Gastrocnemius medialis (tissue), 4 donors: ENCODE measurements around the gene TMTC2. TPM values are rescaled to one million over a fixed set of nuclear protein-coding genes. Genes with fewer than 3 reads are reported as not detected.
"Not testable (repeated sequence)": the region's sequence is repeated elsewhere in the genome, so short reads cannot be mapped to it uniquely, and the experiment has no call there.

Source experiments
- ATAC-seq, 2 donors: fragments of 150-250 bp; one replicate each; pipeline ENCODE4 v1.9.1; 2016
- DNase-seq, 2 donors: peaks; one replicate each; pipeline ENCODE4 v3.0.0-alpha.2; 2019
- H3K27ac ChIP-seq, 4 donors: fragments of 200-600 bp; sonication (generic); 1 replicate in 1 of 4; 2 replicates in 3 of 4; pipeline ENCODE4 v1.5.1; 2016 to 2018; ENCODE audit warnings: mild to moderate bottlenecking in 2 of 4, moderate library complexity in 1 of 4
- H3K27me3 ChIP-seq, 3 donors: fragments of 200-600 bp; sonication (generic) in 2 of 3; 1 replicate in 1 of 3; 2 replicates in 2 of 3; pipeline versions ENCODE4 v1.5.1 to v1.6.0; 2016 to 2019; ENCODE audit warnings: mild to moderate bottlenecking in 1 of 3, moderate library complexity in 1 of 3
- H3K36me3 ChIP-seq, 2 donors: fragments of 200-600 bp; sonication (generic) in 1 of 2; one replicate each; pipeline ENCODE4 v1.5.1; 2017 to 2018
- H3K4me1 ChIP-seq, 2 donors: fragments of 200-600 bp; sonication (generic) in 1 of 2; one replicate each; pipeline ENCODE4 v1.5.1; 2016 to 2017; ENCODE audit warnings: mild to moderate bottlenecking in 2 of 2
- H3K4me3 ChIP-seq, 4 donors: fragments of 200-600 bp; sonication (generic) in 3 of 4; 1 replicate in 1 of 4; 2 replicates in 3 of 4; pipeline ENCODE4 v1.5.1; 2016 to 2019; ENCODE audit warnings: mild to moderate bottlenecking in 2 of 4
- H3K9me3 ChIP-seq, 3 donors: fragments of 200-600 bp; sonication (generic) in 2 of 3; 1 replicate in 1 of 3; 2 replicates in 2 of 3; pipeline ENCODE4 v1.5.1; 2016 to 2019
- CTCF ChIP-seq, 5 experiments: fragments of 450-650 bp in 3 of 5; fragments of 200-600 bp in 2 of 5; sonication (generic) in 2 of 5; IDR thresholded peaks in 4 of 5; conservative IDR thresholded peaks in 1 of 5; 1 replicate in 4 of 5; 2 replicates in 1 of 5; pipeline ENCODE4 v1.5.1; 2016 to 2019; ENCODE audit warnings: antibody characterized with exemption in 5 of 5, mild to moderate bottlenecking in 3 of 5, moderate library complexity in 3 of 5
- POLR2A ChIP-seq, 2 donors: fragments of 450-650 bp; IDR thresholded peaks; one replicate each; pipeline ENCODE4 v1.6.1; 2017; ENCODE audit warnings: antibody characterized with exemption in 2 of 2, mild to moderate bottlenecking in 2 of 2, moderate library complexity in 2 of 2
- in situ Hi-C, 4 donors: fragments of 200-750 bp; cut with MboI; loops; one replicate each; pipeline versions ENCODE4 v1.15.0 to v1.8.0; 2017; ENCODE audit warnings: low sequenced_read_pairs in 4 of 4
- intact Hi-C: fragments of 100-400 bp; cut with DNase I; formaldehyde crosslinking; loops from one replicate; pipeline ENCODE4 v1.15.1; 2023; ENCODE audit warnings: low total_unique reads
- total RNA-seq, 4 donors: library from RNA; depleted of rRNA; stranded (reverse); fragments of >200 nt; gene quantifications; one replicate each; pipeline versions ENCODE4 v1.1.0 to v1.2.3, GENCODE V29; 2016

The TMTC2 gene
- total RNA-seq, 4 donors from 2014 or later, result 1.6 to 2.5 (median 1.9) TPM

DNA sequence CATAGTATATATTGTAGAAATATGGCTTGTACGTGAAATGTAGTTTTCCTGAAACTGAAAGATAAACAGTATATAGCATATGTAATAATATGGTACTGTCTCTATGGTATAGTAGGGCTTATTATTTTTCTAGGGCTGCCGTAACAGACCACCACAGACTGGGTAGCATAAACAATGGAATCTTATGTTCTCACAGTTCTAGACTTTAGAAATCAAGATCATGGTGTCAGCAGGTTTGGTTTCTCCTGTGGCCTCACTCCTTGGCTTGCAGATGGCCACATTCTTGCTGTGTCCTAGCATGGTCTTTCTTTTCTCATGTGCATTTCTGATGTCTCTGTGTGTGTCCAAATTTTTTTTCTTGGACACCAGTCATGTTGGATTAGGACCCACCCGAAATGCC lies 155.8 kb downstream of the TMTC2 start:
- intact Hi-C loops, result no loop called here
- H3K4me3 ChIP-seq, result no peak overlapping the region
- ATAC-seq (no peak), DNase-seq (no peak)
- H3K4me1 ChIP-seq, result no peaks in the 10 kb centered on the region
- H3K36me3 ChIP-seq, result no peaks in the 10 kb centered on the region
- no peaks in the 10 kb centered on the region for H3K27me3 ChIP-seq
- no peak overlapping the region for H3K27ac ChIP-seq
- H3K9me3 ChIP-seq, result no peaks in the 10 kb centered on the region
- TF ChIP-seq POLR2A (IDR thresholded peaks at IDR 0.05), result no peak
- no peak for TF ChIP-seq CTCF (IDR thresholded peaks at IDR 0.05 in 4 of 5, conservative IDR thresholded peaks at IDR 0.05 in 1 of 5)
- in situ Hi-C loops, result no loop called here

- intact Hi-C loops, ATAC-seq: not testable (repeated sequence)
Measured at GRCh38 chr12:82845076-82845475, 158.4 kb downstream of the TMTC2 start.

DNA sequence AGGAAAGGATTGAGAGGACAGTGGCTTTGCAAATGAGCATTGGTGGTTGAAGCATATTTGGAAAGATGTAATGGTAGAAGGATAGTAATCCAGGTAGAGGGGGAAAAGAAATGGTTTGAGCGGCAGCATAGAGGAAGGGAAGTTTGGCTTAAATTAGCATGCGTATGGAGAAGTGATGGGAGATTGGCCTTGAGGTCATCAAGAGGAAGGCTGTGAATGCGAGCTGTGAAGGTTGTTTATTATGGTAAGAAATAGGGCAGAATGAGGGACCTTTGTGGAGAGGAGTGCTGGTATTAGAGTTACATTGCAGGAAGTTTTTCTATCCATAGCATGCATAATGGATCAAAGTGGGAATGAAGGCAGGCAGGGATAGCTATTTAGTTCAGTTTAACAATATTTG lies 162.1 kb downstream of the TMTC2 start:
- no peak overlapping the region for H3K4me3 ChIP-seq
- H3K4me1 ChIP-seq, result no peaks in the 10 kb centered on the region
- H3K27ac ChIP-seq, result no peak overlapping the region
- no peaks in the 10 kb centered on the region for H3K36me3 ChIP-seq
- no peak for TF ChIP-seq POLR2A (IDR thresholded peaks at IDR 0.05)
- TF ChIP-seq CTCF (IDR thresholded peaks at IDR 0.05 in 4 of 5, conservative IDR thresholded peaks at IDR 0.05 in 1 of 5), result no peak
- in situ Hi-C loops, result no loop called here
- intact Hi-C loops, result no loop called here
- H3K27me3 ChIP-seq, result no peaks in the 10 kb centered on the region
- ATAC-seq, result no peak
- DNase-seq, result no peak
- H3K9me3 ChIP-seq, result no peaks in the 10 kb centered on the region

More at GRCh38 chr12:82845076-82845475, 158.4 kb downstream of the TMTC2 start:
- DNase-seq, H3K4me3 ChIP-seq, H3K36me3 ChIP-seq, H3K9me3 ChIP-seq, H3K27me3 ChIP-seq, H3K27ac ChIP-seq, in situ Hi-C loops, H3K4me1 ChIP-seq: not testable (repeated sequence)

DNA sequence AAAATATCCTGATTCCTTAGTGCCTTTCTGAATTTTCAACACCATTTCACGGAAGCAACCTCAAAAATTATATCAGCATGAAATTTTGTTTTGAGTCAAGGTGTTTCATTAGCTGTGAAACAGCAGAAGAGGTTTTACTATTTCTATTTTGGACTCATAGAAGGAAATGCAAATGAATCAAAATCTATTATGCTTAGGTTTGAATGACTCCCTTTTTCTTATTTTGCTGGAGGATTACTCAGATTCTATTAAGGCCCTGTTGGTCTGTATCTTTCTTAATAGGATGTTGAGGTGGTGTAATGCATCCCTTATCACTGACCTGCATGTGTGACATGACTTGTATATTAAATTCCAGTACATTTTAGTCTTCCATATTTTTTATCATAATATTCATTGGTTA lies 165.8 kb downstream of the TMTC2 start:
- no peak for ATAC-seq
- in situ Hi-C loops, result no loop called here
- TF ChIP-seq CTCF (IDR thresholded peaks at IDR 0.05 in 4 of 5, conservative IDR thresholded peaks at IDR 0.05 in 1 of 5) (no peak), POLR2A (IDR thresholded peaks at IDR 0.05) (no peak)

DNA sequence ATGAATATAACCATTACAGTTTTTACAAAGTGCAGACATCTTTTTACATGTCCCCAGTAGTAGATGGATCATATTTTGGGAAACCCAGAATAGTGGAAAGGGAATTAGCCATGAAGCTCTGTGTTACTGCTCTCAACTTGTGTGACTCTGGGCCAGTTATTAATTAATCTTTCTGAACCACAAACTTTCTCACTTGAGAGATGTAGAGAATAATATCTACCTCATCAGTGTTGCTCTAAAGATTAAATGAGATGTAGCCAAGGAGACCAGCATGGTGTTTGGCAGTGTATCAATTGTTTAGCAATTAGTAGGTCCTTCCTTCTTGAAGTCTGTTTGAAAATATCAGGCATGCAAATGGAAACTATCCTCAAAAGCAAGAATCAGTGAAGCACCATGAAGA lies 169.2 kb downstream of the TMTC2 start:
- intact Hi-C loops (no loop called here), in situ Hi-C loops (no loop called here)
- ATAC-seq (no peak), DNase-seq (no peak)
- TF ChIP-seq CTCF (IDR thresholded peaks at IDR 0.05 in 4 of 5, conservative IDR thresholded peaks at IDR 0.05 in 1 of 5), result no peak
- no peak for TF ChIP-seq POLR2A (IDR thresholded peaks at IDR 0.05)
- H3K27ac ChIP-seq, result no peak overlapping the region
- H3K36me3 ChIP-seq, result no peaks in the 10 kb centered on the region
- H3K4me1 ChIP-seq, result no peaks in the 10 kb centered on the region
- H3K4me3 ChIP-seq, result no peak overlapping the region
- no peaks in the 10 kb centered on the region for H3K27me3 ChIP-seq
- no peaks in the 10 kb centered on the region for H3K9me3 ChIP-seq

More for the DNA sequence above, 165.8 kb downstream of the TMTC2 start:
- DNase-seq, result no peak
- no peaks in the 10 kb centered on the region for H3K9me3 ChIP-seq
- H3K36me3 ChIP-seq, result no peaks in the 10 kb centered on the region
- no peaks in the 10 kb centered on the region for H3K4me1 ChIP-seq
- intact Hi-C loops, result no loop called here
- H3K4me3 ChIP-seq, result no peak overlapping the region
- H3K27me3 ChIP-seq, result no peaks in the 10 kb centered on the region
- no peak overlapping the region for H3K27ac ChIP-seq
